KMS-11 (cell line): Measurements from ENCODE around the gene ANP32A.
A peak's percentile ranks its signal among the peaks of the same experiment; 100 is the strongest.

Experiments
- H2AFZ ChIP-seq: fragments of 200-600 bp; sonication (generic); 2 replicates; pipeline ENCODE4 v1.6.1; 2016; ENCODE audit warnings: antibody characterized with exemption, mixed run types, low read depth
- H3K27ac ChIP-seq: fragments of 200-600 bp; sonication (generic); 2 replicates; pipeline ENCODE4 v1.6.1; 2016; ENCODE audit warnings: mild to moderate bottlenecking, mixed run types
- H3K27me3 ChIP-seq: fragments of 200-600 bp; sonication (generic); 2 replicates; pipeline ENCODE4 v1.6.1; 2017; ENCODE audit warnings: mild to moderate bottlenecking, low read depth, mixed run types, moderate library complexity; ENCODE audit not compliant: insufficient read depth
- H3K36me3 ChIP-seq: fragments of 200-600 bp; sonication (generic); 2 replicates; pipeline ENCODE4 v1.6.1; 2017; ENCODE audit warnings: mild to moderate bottlenecking, mixed run types; ENCODE audit not compliant: insufficient read depth
- H3K4me1 ChIP-seq: fragments of 200-600 bp; sonication (generic); 2 replicates; pipeline ENCODE4 v1.6.1; 2016; ENCODE audit warnings: mild to moderate bottlenecking, low read depth, mixed run types; ENCODE audit not compliant: poor library complexity, severe bottlenecking
- H3K4me2 ChIP-seq: fragments of 200-600 bp; sonication (generic); 2 replicates; pipeline ENCODE4 v1.7.0; 2016; ENCODE audit warnings: mild to moderate bottlenecking, mixed run types
- H3K4me3 ChIP-seq: fragments of 200-600 bp; sonication (generic); IDR thresholded peaks from 2 replicates; pipeline ENCODE4 v1.6.1; 2017; ENCODE audit warnings: low read depth, low read length, mixed read lengths; ENCODE audit not compliant: insufficient read depth
- H3K79me2 ChIP-seq: fragments of 200-600 bp; sonication (generic); 2 replicates; pipeline ENCODE4 v1.6.1; 2016; ENCODE audit warnings: low read depth, mixed run types; ENCODE audit not compliant: insufficient read depth
- H3K9ac ChIP-seq: fragments of 200-600 bp; sonication (generic); 2 replicates; pipeline ENCODE4 v1.6.1; 2016; ENCODE audit warnings: mild to moderate bottlenecking, mixed run types
- H4K20me1 ChIP-seq: fragments of 200-600 bp; sonication (generic); 2 replicates; pipeline ENCODE4 v1.6.1; 2016; ENCODE audit warnings: mild to moderate bottlenecking, mixed run types; ENCODE audit not compliant: insufficient read depth
- TF ChIP-seq, protein P1 (sequence below): fragments of 200-600 bp; sonication (generic); conservative IDR thresholded peaks from 2 replicates; pipeline ENCODE4 v1.6.1; 2017; ENCODE audit warnings: low read depth, mild to moderate bottlenecking, antibody characterized with exemption, low read length, moderate library complexity, mixed read lengths

Gene ANP32A

DNA sequence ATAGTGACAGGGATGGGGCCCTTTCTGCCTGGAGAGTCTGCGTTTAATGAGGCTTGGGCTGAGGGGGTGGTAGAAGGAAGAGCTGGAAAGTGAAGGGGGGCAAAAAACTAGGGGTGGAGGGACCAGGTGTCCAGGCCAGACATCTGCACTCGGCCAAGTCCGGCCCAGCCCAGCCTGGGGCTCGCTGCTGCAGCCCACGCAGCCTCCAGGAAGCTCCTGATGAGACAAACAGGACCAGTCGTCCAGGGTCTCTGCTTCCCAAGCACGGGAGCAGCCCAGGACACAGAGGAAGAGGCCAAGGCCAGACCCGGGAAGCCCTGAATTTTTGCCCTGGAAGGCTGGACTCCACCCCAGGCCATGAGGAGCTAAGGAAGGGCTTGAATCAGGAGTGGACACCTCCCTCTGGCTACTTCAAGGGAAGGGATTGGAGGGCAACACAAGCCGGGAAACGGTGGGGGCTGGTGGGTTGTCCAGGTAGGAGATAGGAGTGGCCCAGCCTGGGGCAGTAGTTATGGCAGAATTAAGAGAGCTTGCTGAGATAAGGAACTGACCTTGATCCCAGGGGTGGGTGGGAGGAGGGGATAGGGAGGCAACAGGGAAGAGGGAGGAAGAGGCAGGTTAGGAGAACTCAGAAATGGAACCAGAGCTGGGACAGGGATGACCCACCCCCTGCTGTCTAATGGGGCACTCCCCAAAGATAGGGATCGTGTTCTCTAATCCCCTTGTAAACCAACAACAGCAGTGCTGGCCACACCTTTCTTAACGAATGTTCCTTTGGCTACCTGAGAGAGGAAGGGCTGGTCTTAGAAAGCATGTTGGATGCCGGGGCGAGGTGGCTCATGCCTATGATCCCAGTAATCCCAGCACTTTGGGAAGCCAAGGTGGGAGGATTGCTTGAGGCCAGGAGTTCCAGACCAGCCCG, 89.5 kb downstream of the ANP32A start:
- no peak overlapping the region for H3K4me2 ChIP-seq
- no peaks in the 10 kb centered on the region for H3K27me3 ChIP-seq
- H3K36me3 ChIP-seq: no peaks in the 10 kb centered on the region
- no peak overlapping the region for H3K4me3 ChIP-seq
- TF ChIP-seq, protein P1, sequence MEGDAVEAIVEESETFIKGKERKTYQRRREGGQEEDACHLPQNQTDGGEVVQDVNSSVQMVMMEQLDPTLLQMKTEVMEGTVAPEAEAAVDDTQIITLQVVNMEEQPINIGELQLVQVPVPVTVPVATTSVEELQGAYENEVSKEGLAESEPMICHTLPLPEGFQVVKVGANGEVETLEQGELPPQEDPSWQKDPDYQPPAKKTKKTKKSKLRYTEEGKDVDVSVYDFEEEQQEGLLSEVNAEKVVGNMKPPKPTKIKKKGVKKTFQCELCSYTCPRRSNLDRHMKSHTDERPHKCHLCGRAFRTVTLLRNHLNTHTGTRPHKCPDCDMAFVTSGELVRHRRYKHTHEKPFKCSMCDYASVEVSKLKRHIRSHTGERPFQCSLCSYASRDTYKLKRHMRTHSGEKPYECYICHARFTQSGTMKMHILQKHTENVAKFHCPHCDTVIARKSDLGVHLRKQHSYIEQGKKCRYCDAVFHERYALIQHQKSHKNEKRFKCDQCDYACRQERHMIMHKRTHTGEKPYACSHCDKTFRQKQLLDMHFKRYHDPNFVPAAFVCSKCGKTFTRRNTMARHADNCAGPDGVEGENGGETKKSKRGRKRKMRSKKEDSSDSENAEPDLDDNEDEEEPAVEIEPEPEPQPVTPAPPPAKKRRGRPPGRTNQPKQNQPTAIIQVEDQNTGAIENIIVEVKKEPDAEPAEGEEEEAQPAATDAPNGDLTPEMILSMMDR: no peak
- no peak overlapping the region for H3K27ac ChIP-seq
- H3K79me2 ChIP-seq: no peaks in the 10 kb centered on the region
- H3K9ac ChIP-seq: no peak overlapping the region
- no peaks in the 10 kb centered on the region for H3K4me1 ChIP-seq
- no peak overlapping the region for H2AFZ ChIP-seq
- H4K20me1 ChIP-seq: no peaks in the 10 kb centered on the region

DNA sequence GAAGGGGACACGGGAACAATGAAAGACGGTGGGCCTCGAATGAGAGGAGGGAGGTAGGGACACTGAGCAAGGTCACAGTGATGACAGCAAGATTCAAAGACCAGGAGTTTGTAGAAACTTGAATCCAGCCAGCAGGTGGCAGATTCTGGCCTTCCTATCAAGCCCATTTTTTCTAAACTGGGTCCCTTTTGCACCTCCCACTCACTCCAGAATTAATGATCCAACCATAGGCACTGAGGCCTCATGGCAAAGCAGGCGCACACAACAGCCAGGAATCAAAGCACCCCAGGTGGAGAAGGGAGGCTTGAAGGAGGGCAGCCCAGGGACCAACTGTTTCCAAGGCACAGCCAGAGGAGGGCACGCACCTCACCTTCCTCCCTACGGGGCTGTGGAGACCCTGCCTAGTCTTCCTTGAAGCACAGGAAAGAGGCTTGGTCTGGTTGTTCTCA, 90.2 kb downstream of the ANP32A start:
- no peak overlapping the region for H3K27ac ChIP-seq
- H2AFZ ChIP-seq: no peak overlapping the region
- no peaks in the 10 kb centered on the region for H4K20me1 ChIP-seq
- no peaks in the 10 kb centered on the region for H3K36me3 ChIP-seq
- H3K9ac ChIP-seq: no peak overlapping the region
- H3K4me1 ChIP-seq: no peaks in the 10 kb centered on the region
- no peak overlapping the region for H3K4me2 ChIP-seq
- H3K27me3 ChIP-seq: no peaks in the 10 kb centered on the region
- H3K79me2 ChIP-seq: no peaks in the 10 kb centered on the region
- TF ChIP-seq, protein P1: peak; percentile 74
- no peak overlapping the region for H3K4me3 ChIP-seq

DNA sequence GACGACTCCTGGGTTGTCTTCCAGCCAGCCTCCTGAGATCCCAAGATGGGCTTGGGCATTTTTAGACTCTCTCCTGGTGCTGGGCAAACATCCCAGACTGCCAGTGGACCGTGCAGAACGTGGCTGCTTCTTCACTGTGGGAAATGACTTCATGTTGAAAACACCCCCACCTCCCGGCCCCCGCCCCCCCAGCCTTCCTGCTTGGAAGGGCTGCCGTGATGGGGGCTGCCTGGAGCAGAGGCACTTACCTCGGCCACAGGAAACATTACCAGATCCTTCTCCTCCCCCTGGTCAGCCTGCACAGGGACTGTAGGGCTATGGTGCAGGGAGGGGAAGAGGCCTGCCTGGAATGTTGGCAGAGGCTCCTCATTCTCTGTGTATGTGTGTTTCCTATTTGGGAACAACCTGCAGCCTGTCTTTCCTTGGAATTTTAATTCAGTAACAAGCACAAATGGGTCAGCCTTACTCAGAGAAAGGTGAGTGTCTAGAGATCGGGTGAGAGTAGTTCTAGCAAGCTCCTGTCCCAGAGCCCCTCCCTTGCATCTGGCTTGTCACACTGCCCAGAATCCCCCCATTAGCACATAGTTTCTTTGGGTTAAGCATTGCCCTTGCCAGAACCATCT, 90.8 kb downstream of the ANP32A start:
- TF ChIP-seq, protein P1: no peak
- Histone ChIP-seq H3K79me2 (no peaks in the 10 kb centered on the region), H3K27ac (no peak overlapping the region), H3K36me3 (no peaks in the 10 kb centered on the region), H3K9ac (no peak overlapping the region), H3K27me3 (no peaks in the 10 kb centered on the region), H4K20me1 (no peaks in the 10 kb centered on the region), H3K4me2 (no peak overlapping the region), H3K4me1 (no peaks in the 10 kb centered on the region), H2AFZ (no peak overlapping the region), H3K4me3 (no peak overlapping the region)
